NK-92 treated with Interleukin-12 subunit alpha and Interleukin-12 subunit beta, amount 100 ng/mL, for 24 hours (cell line): ENCODE measurements around the gene KIF5A.
"Not testable (repeated sequence)": the region's sequence is repeated elsewhere in the genome, so short reads cannot be mapped to it uniquely, and the experiment has no call there.

Experiments used
- DNase-seq: peaks from one replicate; lab custom pipeline; 2025; lab: John Stamatoyannopoulos, UW

The KIF5A gene

DNA sequence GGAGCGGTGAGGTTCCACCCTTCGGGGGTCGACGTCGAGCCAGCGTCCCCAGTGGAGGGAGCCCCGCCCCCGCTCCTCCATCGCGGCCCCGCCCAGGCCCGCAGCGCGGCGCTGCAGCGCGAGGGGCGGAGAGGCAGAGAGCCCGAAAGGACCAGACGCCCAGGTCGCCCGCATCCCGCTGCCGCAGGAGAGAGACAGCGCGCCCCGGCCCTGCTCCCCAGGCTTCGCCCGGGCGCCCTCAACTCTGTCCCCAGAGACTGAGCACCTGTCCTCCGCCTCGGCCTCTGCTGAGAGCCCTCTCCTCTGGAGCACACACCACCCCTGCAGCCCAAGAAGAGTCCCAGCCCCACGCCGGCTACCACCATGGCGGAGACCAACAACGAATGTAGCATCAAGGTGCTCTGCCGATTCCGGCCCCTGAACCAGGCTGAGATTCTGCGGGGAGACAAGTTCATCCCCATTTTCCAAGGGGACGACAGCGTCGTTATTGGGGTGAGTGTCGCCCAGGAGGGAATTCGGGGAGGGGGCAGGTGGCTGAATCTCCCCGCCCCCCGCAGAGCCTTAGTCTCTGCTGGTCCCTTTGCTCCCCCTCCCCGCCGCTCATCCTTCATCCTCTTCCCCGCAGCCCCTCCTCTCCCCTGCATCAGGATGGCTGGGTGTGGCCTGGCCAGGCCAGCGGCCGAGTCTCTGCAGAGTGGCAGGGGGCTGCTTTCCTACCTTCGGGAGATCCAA, at the start of gene KIF5A:
Gene KIF5A, plus strand, starts transcription at position 136 of the 732 bp plus-strand sequence. Its CDS starts 228 bp downstream, at position 364.
- DNase-seq: no peak

DNA sequence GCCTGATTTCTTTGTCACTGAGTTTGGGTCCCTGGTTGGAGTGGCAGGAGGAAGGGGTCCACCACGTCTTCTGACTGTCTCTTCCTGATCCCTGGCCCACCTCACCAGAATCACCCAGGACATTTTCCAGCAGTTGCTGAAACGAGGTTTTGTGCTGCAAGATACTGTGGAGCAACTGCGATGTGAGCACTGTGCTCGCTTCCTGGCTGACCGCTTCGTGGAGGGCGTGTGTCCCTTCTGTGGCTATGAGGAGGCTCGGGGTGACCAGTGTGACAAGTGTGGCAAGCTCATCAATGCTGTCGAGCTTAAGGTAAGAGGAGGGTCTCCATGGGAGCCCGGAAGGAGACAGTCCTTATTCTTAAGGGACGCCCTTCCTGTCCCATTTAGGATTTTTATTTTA, 49.6 kb upstream of the KIF5A start:
- no peak for DNase-seq

DNA sequence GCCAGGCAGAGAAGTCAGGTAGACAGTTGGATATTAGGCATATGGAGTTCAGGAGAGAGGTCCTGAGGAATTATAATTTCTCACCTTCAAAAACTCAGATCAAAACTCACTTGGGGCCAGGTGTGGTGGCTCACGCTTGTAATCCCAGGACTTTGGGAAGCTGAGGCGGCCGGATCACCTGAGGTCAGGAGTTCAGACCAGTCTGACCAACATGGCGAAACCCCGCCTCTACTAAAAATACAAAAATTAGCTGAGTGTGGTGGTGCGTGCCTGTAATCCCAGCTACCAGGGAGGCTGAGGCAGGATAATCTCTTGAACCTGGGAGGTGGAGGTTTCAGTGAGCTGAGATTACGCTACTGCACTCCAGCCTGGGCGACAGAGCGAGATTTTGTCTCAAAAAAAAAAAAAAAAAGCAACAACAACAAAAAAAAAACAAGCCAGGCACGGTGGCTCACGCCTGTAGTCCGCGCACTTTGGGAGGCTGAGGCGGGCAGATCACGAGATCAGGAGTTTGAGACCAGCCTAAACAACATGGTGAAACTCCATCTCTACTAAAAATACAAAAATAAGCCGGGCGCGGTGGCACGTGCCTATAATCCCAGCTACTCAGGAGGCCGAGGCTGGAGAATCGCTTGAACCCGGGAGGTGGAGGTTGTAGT, 47.4 kb upstream of the KIF5A start:
- not testable (repeated sequence) for DNase-seq

DNA sequence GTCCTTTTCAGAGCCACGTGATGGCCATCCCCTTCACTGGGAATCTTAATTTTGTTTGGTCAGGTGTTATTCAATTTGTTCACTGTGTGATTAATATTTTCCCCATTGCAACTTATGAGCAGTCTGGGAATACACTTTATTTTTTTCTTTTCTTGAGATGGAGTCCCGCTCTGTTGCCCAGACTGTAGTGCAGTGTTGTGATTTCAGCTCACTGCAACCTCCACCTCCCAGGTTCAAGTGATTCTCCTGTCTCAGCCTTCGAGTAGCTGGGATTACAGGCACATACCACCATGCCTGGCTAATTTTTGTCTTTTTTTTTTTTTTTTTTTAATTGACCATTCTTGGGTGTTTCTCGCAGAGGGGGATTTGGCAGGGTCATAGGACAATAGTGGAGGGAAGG, 43.3 kb upstream of the KIF5A start:
- not testable (repeated sequence) for DNase-seq

DNA sequence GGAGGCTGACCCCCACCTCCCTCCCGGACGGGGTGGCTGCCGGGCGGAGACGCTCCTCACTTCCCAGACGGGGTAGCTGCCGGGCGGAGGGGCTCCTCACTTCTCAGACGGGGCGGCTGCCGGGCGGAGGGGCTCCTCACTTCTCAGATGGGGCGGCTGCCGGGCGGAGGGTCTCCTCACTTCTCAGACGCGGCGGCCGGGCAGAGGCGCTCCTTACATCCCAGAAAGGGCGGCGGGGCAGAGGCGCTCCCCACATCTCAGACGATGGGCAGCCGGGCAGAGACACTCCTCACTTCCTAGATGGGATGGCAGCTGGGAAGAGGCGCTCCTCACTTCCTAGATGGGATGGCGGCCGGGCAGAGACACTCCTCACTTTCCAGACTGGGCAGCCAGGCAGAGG, 42.0 kb upstream of the KIF5A start:
- not testable (repeated sequence) for DNase-seq

DNA sequence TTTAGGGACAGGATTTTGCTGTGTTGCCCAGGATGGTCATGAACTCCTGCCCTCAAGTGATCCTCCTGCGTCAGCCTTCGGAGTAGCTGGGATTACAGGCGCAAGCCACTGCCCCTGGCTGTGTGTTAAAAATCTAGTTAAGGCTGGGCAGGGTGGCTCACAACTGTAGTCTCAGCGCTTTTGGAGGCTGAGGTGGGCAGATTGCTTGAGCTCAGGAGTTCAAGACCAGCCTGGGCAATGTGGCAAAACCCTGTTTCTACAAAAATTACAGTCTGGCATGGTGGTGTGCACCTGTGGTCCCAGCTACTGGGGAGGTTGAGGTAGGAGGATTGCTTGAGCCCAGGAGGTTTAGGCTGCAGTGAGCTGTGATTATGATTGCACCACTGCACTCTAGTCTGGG, 38.7 kb upstream of the KIF5A start:
- no peak for DNase-seq

DNA sequence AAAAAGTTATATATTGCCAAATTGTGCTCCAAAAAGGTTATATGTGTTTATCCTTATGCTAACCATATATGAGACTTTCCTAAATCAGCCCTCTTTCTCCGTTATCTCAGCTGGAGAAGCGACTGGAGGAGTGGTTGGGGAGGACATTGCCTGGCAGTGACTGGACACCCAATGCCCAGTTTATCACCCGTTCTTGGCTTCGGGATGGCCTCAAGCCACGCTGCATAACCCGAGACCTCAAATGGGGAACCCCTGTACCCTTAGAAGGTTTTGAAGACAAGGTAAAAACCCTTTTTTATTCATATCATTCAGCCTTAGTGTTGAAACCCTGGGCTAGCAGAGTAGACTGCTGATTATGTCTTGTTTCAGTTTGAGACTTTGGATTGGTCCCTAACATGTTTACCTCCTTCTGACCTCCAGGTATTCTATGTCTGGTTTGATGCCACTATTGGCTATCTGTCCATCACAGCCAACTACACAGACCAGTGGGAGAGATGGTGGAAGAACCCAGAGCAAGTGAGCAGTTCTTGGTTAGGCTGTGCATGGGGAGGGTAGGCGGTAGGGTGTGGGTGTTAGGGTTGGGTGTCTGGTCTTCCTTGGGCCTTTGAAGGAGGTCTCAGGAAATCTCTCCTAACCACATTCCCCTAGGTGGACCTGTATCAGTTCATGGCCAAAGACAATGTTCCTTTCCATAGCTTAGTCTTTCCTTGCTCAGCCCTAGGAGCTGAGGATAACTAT, 38.1 kb upstream of the KIF5A start:
- DNase-seq: no peak

DNA sequence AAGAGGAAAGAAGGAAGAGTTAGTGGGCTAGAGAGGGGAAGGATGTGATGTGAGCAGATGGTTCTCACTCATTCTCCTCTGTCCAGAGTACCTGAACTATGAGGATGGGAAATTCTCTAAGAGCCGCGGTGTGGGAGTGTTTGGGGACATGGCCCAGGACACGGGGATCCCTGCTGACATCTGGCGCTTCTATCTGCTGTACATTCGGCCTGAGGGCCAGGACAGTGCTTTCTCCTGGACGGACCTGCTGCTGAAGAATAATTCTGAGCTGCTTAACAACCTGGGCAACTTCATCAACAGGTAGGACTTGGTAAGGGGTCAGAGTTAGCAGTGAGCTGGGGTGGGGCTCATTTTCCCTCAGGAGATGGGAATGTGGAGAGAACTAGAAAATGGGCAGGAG, 37.2 kb upstream of the KIF5A start:
- no peak for DNase-seq

DNA sequence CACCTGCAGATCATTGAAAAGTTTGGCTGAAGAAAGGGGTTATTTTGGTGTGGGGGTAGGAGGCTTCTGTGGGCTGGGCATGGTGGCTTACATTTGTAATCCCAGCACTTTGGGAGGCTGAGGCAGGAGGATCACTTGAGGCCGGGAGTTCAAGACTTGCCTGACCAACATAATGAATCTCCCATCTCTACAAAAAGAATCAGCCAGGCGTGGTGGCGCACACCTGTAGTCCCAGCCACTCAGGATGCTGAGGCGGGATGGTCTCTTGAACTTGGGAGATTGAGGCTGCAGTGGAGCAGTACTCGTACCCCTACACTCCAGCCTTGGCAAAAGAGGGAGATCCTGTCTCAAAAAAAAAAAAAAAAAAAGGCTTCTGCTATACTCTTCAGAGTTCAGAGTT, 36.6 kb upstream of the KIF5A start:
- DNase-seq: no peak

DNA sequence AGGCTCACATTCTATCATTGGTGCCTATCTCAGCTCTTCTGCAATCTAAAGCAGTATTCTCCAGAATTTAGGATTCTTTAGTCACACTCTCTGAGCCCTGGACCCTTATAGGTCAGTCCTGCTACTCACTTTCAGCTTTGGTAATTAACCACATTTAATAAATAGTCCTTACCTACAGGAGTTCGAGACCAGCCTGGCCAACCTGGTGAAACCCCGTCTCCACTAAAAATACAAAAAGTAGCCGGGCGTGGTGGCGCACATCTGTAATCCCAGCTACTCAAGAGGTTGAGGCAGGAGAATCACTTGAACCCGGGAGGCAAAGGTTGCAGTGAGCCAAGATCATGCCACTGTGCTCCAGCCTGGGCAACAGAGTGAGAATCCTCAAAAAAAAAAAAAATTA, 36.2 kb upstream of the KIF5A start:
- DNase-seq: not testable (repeated sequence)

DNA sequence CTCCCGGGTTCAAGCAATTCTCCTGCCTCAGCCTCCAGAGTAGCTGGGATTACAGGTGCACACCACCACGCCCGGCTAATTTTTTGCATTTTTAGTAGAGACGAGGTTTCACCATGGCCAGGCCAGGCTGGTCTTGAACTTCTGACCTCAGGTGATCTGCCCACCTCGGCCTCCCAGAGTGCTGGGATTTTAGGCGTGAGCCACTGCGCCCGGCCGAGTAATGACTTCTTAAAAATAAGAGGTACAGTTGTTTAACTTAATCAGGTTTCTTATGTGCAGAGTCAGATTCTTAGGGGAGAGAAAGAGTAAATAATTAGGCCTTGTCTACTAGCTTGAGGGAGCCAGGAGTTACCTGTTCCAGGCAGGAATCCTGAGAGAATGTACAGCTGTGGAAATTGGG, 35.6 kb upstream of the KIF5A start:
- DNase-seq: not testable (repeated sequence)

DNA sequence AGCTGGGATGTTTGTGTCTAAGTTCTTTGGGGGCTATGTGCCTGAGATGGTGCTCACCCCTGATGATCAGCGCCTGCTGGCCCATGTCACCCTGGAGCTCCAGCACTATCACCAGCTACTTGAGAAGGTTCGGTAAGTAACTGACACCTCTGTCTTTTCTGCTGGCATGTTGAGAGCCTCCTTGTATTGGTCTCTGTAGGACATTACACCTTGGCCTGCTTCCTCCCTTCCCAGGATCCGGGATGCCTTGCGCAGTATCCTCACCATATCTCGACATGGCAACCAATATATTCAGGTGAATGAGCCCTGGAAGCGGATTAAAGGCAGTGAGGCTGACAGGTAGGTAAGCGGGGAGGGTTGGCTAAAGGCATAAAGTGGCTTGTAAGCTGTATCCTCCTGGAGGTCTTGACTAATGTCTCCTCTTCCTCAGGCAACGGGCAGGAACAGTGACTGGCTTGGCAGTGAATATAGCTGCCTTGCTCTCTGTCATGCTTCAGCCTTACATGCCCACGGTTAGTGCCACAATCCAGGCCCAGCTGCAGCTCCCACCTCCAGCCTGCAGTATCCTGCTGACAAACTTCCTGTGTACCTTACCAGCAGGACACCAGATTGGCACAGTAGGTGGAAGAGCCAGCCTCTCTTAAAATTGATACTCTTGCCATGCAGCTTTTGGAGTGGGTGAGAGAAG, 35.0 kb upstream of the KIF5A start:
- no peak for DNase-seq

DNA sequence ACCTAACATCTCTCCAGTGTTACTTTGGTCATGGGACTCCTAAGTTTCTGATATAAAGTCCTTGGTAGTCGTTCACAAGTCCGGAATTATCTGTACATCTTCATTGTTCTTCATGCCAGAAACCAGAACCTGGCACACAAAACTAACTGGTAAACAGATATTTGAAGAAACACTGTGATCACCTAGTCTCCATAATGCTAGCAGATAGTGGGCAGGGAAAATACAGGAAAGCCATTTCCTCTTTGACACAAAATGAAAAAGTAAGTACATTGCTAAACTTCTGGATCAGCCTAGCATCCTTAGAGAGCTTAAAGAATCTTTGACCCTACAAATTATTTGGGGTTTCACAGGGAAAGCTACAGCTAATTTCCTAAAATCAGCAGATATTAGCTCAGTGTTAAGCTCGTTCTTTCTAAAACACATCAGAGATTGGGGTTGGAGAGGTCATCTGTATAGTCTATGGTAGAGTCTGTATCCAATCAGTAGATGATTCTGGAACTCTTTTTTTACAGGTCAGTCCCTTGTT, 34.4 kb upstream of the KIF5A start:
- DNase-seq: no peak

DNA sequence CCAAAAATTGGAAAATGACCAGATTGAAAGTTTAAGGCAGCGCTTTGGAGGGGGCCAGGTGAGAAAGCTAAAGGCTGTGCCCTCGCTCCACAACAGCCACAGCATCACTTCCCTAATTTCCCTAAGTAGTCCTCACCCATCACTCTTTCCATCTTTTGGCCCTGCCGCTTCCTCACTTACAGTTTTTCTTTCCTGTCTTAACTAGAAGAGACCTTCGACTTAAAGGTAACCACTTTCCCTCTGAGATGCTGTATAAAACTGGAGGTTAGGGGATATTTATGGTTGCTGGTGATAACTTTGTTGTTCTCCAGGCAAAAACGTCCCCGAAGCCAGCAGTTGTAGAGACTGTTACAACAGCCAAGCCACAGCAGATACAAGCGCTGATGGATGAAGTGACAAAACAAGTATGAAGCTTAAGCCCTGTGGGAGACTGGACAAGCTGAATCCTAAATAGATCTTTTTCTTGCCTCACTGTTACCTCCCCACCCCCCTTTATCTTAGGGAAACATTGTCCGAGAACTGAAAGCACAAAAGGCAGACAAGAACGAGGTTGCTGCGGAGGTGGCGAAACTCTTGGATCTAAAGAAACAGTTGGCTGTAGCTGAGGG, 33.8 kb upstream of the KIF5A start:
- no peak for DNase-seq

DNA sequence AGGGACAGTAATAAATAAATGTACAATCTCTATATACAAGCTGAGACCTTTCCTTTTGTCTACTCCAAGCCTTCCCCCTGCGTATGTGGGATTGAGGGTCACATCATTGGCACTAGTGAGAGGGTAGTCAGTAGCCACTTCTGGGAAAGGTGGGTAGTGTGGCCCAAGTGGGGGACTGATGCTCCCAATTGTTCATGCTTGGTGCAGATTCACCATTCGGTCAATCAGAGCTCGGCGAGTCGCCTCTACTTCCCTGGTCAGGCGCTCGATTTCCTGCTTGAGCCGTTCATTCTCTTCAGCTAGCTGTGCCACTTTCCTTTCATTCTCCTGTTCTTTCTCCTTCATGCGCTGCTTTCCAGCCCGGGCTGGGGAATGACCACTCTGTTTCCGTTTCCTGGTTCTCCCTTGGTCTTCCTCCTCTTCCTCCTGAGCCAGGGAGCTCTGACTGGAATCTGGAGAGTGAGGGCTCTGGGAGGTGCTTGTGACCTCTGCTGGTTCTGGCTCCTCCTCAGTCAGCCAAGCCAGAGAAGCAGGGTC, 33.2 kb upstream of the KIF5A start:
- DNase-seq: no peak

DNA sequence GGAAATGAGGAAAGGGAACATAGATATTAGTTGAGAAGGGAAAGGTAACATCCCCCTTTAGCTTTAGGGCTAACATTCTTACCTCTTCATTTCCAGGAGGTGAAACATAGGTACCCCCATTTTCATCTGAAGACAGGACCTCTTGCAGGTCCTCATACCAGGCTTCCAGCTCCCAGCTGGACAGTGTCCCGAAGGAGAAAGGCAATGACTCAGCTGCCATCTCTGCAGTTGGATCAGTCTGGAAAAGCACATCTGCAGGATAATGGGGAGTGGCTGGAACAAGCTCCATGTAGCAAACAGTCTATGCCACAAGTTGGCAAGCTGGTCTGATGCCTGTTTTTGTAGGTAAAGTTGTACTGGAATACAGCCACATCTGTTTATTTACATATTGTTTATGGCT, 32.7 kb upstream of the KIF5A start:
- no peak for DNase-seq

DNA sequence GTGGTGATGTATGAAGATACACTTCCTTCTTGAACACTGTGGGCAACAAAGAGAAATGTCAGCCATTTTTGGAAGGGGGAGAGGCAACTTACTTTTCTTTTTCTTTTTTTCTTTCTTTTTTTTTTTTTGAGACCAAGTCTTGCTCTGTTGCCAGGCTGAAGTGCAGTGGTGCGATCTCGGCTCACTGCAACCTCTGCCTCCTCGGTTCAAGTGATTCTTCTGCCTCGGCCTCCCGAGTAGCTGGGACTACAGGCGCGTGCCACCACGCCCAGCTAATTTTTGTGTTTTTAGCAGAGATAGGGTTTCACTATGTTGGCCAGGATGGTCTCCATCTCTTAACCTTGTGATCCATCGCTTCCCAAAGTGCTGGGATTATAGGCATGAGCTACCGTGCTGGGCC, 32.1 kb upstream of the KIF5A start:
- not testable (repeated sequence) for DNase-seq

DNA sequence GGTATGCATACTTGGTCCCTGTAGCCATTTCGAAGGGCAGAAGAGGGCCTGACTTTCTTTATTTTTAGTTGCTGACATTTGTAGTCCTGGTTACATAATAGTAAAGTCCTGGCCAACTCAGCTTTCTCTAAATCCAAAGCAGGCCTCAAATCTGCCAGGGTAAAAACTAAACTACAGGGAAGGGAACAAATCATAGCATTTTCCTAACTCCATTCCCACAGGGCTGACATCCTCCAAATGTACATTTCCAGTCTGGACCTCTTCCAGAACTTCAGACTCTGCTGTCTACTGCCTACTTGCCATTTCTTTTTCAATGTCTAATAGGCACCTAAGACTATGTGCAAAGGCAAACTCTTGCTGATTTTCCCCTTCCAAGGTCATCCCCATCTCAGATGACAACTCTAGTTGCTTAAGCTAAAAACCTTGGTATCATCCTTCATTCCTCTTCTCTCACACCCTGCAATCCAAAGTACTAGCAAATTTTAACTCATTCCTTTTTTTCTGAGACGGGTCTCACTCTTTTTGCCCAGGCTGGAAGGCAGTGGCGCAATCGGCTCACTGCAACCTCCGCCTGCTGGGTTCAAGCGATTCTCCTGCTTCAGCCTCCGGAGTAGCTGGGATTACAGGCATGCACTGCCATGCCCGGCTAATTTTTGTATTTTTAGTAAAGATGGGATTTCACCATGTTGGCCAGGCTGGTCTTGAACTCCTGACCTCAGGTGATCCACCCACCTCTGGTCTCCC, 31.5 kb upstream of the KIF5A start:
- no peak for DNase-seq

DNA sequence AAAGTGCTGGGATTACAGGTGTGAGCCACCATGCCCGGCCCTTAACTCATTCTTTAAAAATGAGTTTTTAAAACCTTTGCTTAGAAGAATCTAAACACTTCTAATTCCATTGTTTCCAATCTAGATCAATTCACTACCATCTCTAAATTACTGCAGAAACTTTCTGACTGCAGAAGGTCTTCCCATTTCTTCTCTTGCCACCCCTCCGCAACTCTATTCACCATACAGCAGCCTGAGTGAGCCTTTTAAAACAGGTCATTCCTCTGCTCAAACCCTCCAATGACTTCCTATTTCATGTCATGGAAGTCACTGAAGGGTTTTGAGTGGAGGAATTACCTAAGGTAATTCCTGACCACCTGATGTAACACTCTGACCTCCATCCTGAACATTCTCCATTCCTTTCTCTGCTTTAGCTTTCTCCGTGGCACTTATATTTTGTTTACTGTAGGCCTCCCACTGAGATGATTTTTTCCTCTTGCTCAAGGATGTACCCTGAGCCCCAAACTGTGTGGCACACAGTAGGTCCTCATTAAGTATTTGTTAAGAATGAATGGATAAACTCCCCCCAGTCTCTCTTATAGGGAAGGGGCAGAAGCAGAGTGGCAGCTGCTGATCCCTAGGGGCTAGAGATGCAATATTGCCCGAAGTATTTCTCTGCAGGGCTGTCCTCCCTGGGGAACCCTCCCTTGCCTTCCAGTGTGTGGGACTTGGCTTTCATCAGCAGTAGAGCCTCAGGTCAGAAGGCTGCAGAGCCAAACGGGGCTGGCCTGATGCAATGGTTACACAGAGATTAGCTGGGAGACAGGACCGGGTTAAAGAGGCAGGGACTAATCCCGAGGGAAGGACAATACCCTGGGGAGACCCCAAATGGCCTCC, 30.7 kb upstream of the KIF5A start:
- DNase-seq: no peak

DNA sequence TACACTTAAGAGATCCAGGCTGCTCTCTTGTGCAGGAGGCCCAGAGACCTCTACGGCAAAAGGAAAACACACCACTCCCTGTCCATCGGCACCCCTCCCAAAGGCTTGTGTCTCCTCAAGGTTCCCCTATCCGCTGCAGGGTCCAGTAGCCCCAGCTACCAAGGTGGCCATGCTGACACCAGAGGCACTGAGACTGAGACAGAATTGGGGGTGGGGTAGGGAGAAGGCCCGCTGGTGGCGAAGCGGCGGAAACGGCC, 30.1 kb upstream of the KIF5A start:
- DNase-seq: peak; percentile 45
